ENCODE data around the gene DDX24.

- TF ChIP-seq CTCF (conservative IDR thresholded peaks at IDR 0.05 in 1 of 2, IDR thresholded peaks at IDR 0.05 in 1 of 2; ENCODE audit: low read depth in 1 of 2, low read length in 2 of 2): no peak
- TF ChIP-seq EZH2 (IDR thresholded peaks at IDR 0.05; ENCODE audit: low read length, missing control alignments): no peak
Measured at GRCh38 chr14:94016446-94016976, 64.5 kb downstream of the DDX24 start.

Measured in fibroblast of lung (primary cell).